ENCODE measurements around the gene MYCL.

Gene MYCL

GRCh38 chr1:39890880-39891279 lies 10.8 kb downstream of the MYCL start:
- H3K27me3 ChIP-seq, result no peaks in the 10 kb centered on the region
- peak overlapping the region in 6 of 11 experiments; percentile 32 to 75 (median 66); a peak in 13 of 22 replicates for H3K9ac ChIP-seq
- H4K20me1 ChIP-seq, result no peaks in the 10 kb centered on the region
- no peaks in the 10 kb centered on the region for H3K9me3 ChIP-seq (replicated peaks in 1 of 11)
- peak overlapping the region in 10 of 11 experiments; percentile 25 to 91 (median 74); a peak in 18 of 22 replicates for H3K27ac ChIP-seq
- no peak for TF ChIP-seq Cebpa-rat (IDR thresholded peaks at IDR 0.05)
- H3K36me3 ChIP-seq, result peaks cover 0 to 3% (median 0%) of the 10 kb centered on the region in 11 experiments; a peak in 2 of 22 replicates
- peak overlapping the region in 8 of 11 experiments; percentile 33 to 83 (median 66); a peak in 15 of 22 replicates for H3K4me2 ChIP-seq
- peaks cover 0 to 89% (median 52%) of the 10 kb centered on the region in 10 experiments; a peak in 18 of 20 replicates for H3K4me1 ChIP-seq
- H3K4me3 ChIP-seq, result no peak overlapping the region

GRCh38 chr1:39890273-39890672 lies 11.4 kb downstream of the MYCL start:
- H4K20me1 ChIP-seq, result no peaks in the 10 kb centered on the region
- no peak overlapping the region for H3K4me3 ChIP-seq
- no peaks in the 10 kb centered on the region for H3K36me3 ChIP-seq
- TF ChIP-seq Cebpa-rat (IDR thresholded peaks at IDR 0.05), result peak in 6 of 11 experiments; percentile 18 to 91 (median 72); a peak in 9 of 22 replicates
- H3K4me1 ChIP-seq, result peaks cover 0 to 83% (median 48%) of the 10 kb centered on the region in 10 experiments; a peak in 17 of 20 replicates
- H3K4me2 ChIP-seq, result peak overlapping the region in 10 of 11 experiments; percentile 15 to 83 (median 60); a peak in 18 of 22 replicates
- peak overlapping the region in 7 of 11 experiments; percentile 32 to 75 (median 62); a peak in 13 of 22 replicates for H3K9ac ChIP-seq
- H3K27me3 ChIP-seq, result no peaks in the 10 kb centered on the region
- no peaks in the 10 kb centered on the region for H3K9me3 ChIP-seq (replicated peaks in 1 of 11)
- peak overlapping the region in 10 of 11 experiments; percentile 25 to 91 (median 74); a peak in 18 of 22 replicates for H3K27ac ChIP-seq

- H3K9me3 ChIP-seq (replicated peaks in 1 of 11), result no peaks in the 10 kb centered on the region
- H3K27me3 ChIP-seq, result no peaks in the 10 kb centered on the region
- no peak for TF ChIP-seq Cebpa-rat (IDR thresholded peaks at IDR 0.05)
- peaks cover 17 to 65% (median 42%) of the 10 kb centered on the region in 10 experiments for H3K4me1 ChIP-seq
- H3K36me3 ChIP-seq, result no peaks in the 10 kb centered on the region
- H3K4me3 ChIP-seq, result no peak overlapping the region
- no peak overlapping the region for H3K9ac ChIP-seq
- H3K4me2 ChIP-seq, result peak overlapping the region in 5 of 11 experiments; percentile 0 to 40 (median 13); a peak in 8 of 22 replicates
- peaks cover 0 to 6% (median 0%) of the 10 kb centered on the region in 11 experiments; a peak in 5 of 22 replicates for H4K20me1 ChIP-seq
- H3K27ac ChIP-seq, result peak overlapping the region in 1 of 11 experiments; percentile 11; a peak in 1 of 22 replicates
Measured at GRCh38 chr1:39886757-39887231, 14.9 kb downstream of the MYCL start.

- Histone ChIP-seq H3K27me3 (no peaks in the 10 kb centered on the region), H3K36me3 (peaks cover 0 to 12% (median 4%) of the 10 kb centered on the region in 11 experiments; a peak in 10 of 22 replicates), H3K9ac (no peak overlapping the region), H3K4me3 (no peak overlapping the region), H3K4me1 (peaks cover 29 to 65% (median 42%) of the 10 kb centered on the region in 10 experiments), H3K27ac (no peak overlapping the region), H4K20me1 (peaks cover 0 to 16% (median 0%) of the 10 kb centered on the region in 11 experiments; a peak in 7 of 22 replicates), H3K4me2 (no peak overlapping the region), H3K9me3 (replicated peaks in 1 of 11) (no peaks in the 10 kb centered on the region)
- TF ChIP-seq Cebpa-rat (IDR thresholded peaks at IDR 0.05), result no peak
Measured at GRCh38 chr1:39885516-39885915, 16.2 kb downstream of the MYCL start.

GRCh38 chr1:39882152-39882551 lies 19.6 kb downstream of the MYCL start:
- no peaks in the 10 kb centered on the region for H3K9me3 ChIP-seq (replicated peaks in 1 of 11)
- H4K20me1 ChIP-seq, result peaks cover 0 to 50% (median 7%) of the 10 kb centered on the region in 11 experiments; a peak in 9 of 22 replicates
- H3K36me3 ChIP-seq, result peaks cover 0 to 44% (median 26%) of the 10 kb centered on the region in 11 experiments; a peak in 15 of 22 replicates
- peak overlapping the region; percentile 85 to 100 (median 97) for H3K4me3 ChIP-seq
- peaks cover 31 to 73% (median 52%) of the 10 kb centered on the region in 10 experiments for H3K4me1 ChIP-seq
- no peaks in the 10 kb centered on the region for H3K27me3 ChIP-seq
- peak overlapping the region in 10 of 11 experiments; percentile 62 to 90 (median 84); a peak in 19 of 22 replicates for H3K27ac ChIP-seq
- TF ChIP-seq Cebpa-rat (IDR thresholded peaks at IDR 0.05), result no peak
- peak overlapping the region; percentile 87 to 98 (median 92) for H3K4me2 ChIP-seq
- peak overlapping the region; percentile 80 to 92 (median 86) for H3K9ac ChIP-seq

GRCh38 chr1:39877980-39878956 lies 23.4 kb downstream of the MYCL start:
- Histone ChIP-seq H3K27me3 (no peaks in the 10 kb centered on the region), H3K36me3 (peaks cover 0 to 78% (median 47%) of the 10 kb centered on the region in 11 experiments; a peak in 18 of 22 replicates), H3K4me3 (no peak overlapping the region), H3K4me2 (peak overlapping the region in 9 of 11 experiments; percentile 21 to 94 (median 88); a peak in 13 of 22 replicates), H3K9ac (peak overlapping the region in 2 of 11 experiments; percentile 66 to 71; a peak in 4 of 22 replicates), H3K4me1 (peaks cover 50 to 93% (median 85%) of the 10 kb centered on the region in 10 experiments), H4K20me1 (peaks cover 0 to 76% (median 7%) of the 10 kb centered on the region in 11 experiments; a peak in 9 of 22 replicates), H3K9me3 (replicated peaks in 1 of 11) (peaks cover 0 to 8% (median 0%) of the 10 kb centered on the region in 11 experiments; a peak in 4 of 22 replicates), H3K27ac (peak overlapping the region in 8 of 11 experiments; percentile 68 to 91 (median 84); a peak in 12 of 22 replicates)
- TF ChIP-seq Cebpa-rat (IDR thresholded peaks at IDR 0.05), result no peak

GRCh38 chr1:39877231-39877778 lies 24.4 kb downstream of the MYCL start:
- Histone ChIP-seq H4K20me1 (peaks cover 0 to 82% (median 7%) of the 10 kb centered on the region in 11 experiments; a peak in 9 of 22 replicates), H3K9ac (peak overlapping the region in 6 of 11 experiments; percentile 8 to 75 (median 53); a peak in 6 of 22 replicates)
- no peak for TF ChIP-seq Cebpa-rat (IDR thresholded peaks at IDR 0.05)

GRCh38 chr1:39876144-39876543 lies 25.6 kb downstream of the MYCL start:
- TF ChIP-seq Cebpa-rat (IDR thresholded peaks at IDR 0.05), result no peak
- Histone ChIP-seq H3K36me3 (peaks cover 2 to 90% (median 63%) of the 10 kb centered on the region in 11 experiments), H3K4me1 (peaks cover 33 to 92% (median 75%) of the 10 kb centered on the region in 10 experiments), H3K27me3 (no peaks in the 10 kb centered on the region), H3K9ac (peak overlapping the region; percentile 20 to 77 (median 57); a peak in 16 of 22 replicates), H3K9me3 (replicated peaks in 1 of 11) (peaks cover 3 to 24% (median 12%) of the 10 kb centered on the region in 11 experiments), H4K20me1 (peaks cover 0 to 82% (median 7%) of the 10 kb centered on the region in 11 experiments; a peak in 9 of 22 replicates), H3K4me2 (peak overlapping the region; percentile 47 to 94 (median 86)), H3K27ac (peak overlapping the region; percentile 63 to 91 (median 74)), H3K4me3 (peak overlapping the region in 5 of 10 experiments; percentile 19 to 48 (median 43); a peak in 11 of 20 replicates)

More at GRCh38 chr1:39877231-39877778, 24.4 kb downstream of the MYCL start:
- H3K36me3 ChIP-seq, result peaks cover 0 to 83% (median 52%) of the 10 kb centered on the region in 11 experiments; a peak in 18 of 22 replicates
- peak overlapping the region; percentile 47 to 94 (median 86); a peak in 19 of 22 replicates for H3K4me2 ChIP-seq
- H3K27ac ChIP-seq, result peak overlapping the region in 9 of 11 experiments; percentile 39 to 91 (median 83); a peak in 16 of 22 replicates
- H3K9me3 ChIP-seq (replicated peaks in 1 of 11), result peaks cover 0 to 13% (median under 1%) of the 10 kb centered on the region in 11 experiments; a peak in 5 of 22 replicates
- 0 out of 20 replicates have a peak overlapping the region, but pooled peaks of 1 of the 10 experiments have one; percentile 19 for H3K4me3 ChIP-seq
- no peaks in the 10 kb centered on the region for H3K27me3 ChIP-seq
- peaks cover 45 to 98% (median 86%) of the 10 kb centered on the region in 10 experiments for H3K4me1 ChIP-seq
